ENCODE data around the gene KTN1. TPM values are rescaled to one million over a fixed set of nuclear protein-coding genes. Genes with fewer than 3 reads are reported as not detected.

KTN1 gene
- total RNA-seq (2022; extraction: Qiagen RNA extraction; ENCODE audit: low read depth), result 85.4 to 136 TPM (median 114 TPM) in 5 replicates

GRCh38 chr14:55579724-55580469 is at the start of gene KTN1:
Gene KTN1, plus strand, starts transcription at chr14:55580207. Its CDS starts 31,842 bp downstream, at chr14:55612049.

Other genes with a start within 250 kb of the KTN1 start
- gene ATG14, start 168.4 kb upstream of the KTN1 start, total RNA-seq (2022; extraction: Qiagen RNA extraction; ENCODE audit: low read depth), result 4.4 to 5.8 TPM (median 5.4 TPM) in 5 replicates
- gene TBPL2, start 139.6 kb upstream of the KTN1 start, total RNA-seq (2022; extraction: Qiagen RNA extraction; ENCODE audit: low read depth), result not detected in 5 replicates

Data from A549 treated with GW870086 at 1 μM for 4 hours (cell line).